Articular chondrocyte of knee joint (primary cell): ENCODE measurements around the gene SOX2. TPM values are rescaled to one million over a fixed set of nuclear protein-coding genes. Genes with fewer than 3 reads are reported as not detected.

Experiments used
- small RNA-seq: library from RNA; depleted of rRNA; stranded (forward); fragments of <200 nt; gene quantifications from one replicate; pipeline ENCODE3, GENCODE V24; 2012
- total RNA-seq: library from RNA; depleted of rRNA; stranded (reverse); fragments of >200 nt; gene quantifications from 2 replicates; pipeline ENCODE4 v1.2.3, GENCODE V29; 2012

SOX2 gene
- not detected in 2 replicates for total RNA-seq

DNA sequence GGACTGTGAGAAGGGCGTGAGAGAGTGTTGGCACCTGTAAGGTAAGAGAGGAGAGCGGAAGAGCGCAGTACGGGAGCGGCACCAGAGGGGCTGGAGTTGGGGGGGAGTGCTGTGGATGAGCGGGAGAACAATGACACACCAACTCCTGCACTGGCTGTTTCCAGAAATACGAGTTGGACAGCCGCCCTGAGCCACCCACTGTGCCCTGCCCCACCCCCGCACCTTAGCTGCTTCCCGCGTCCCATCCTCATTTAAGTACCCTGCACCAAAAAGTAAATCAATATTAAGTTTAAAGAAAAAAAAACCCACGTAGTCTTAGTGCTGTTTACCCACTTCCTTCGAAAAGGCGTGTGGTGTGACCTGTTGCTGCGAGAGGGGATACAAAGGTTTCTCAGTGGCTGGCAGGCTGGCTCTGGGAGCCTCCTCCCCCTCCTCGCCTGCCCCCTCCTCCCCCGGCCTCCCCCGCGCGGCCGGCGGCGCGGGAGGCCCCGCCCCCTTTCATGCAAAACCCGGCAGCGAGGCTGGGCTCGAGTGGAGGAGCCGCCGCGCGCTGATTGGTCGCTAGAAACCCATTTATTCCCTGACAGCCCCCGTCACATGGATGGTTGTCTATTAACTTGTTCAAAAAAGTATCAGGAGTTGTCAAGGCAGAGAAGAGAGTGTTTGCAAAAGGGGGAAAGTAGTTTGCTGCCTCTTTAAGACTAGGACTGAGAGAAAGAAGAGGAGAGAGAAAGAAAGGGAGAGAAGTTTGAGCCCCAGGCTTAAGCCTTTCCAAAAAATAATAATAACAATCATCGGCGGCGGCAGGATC lies at the start of gene SOX2:
Gene SOX2 (plus strand): TSS at position 601 of the 811 bp plus-strand sequence. CDS start 436 bp downstream, outside the sequence.

Small RNA genes within 50 kb of the gene (small RNA-seq; reads per million reads assigned to genes)
- not detected for gene RF01954
